COLO829 (cell line): Measurements from ENCODE around the gene ACSL4.
"Not testable (repeated sequence)": the region's sequence is repeated elsewhere in the genome, so short reads cannot be mapped to it uniquely, and the experiment has no call there.

Source experiments
- DNase-seq: peaks from one replicate; pipeline ENCODE4 v3.0.0; 2012; ENCODE audit warnings: low spot score

Gene ACSL4

DNA sequence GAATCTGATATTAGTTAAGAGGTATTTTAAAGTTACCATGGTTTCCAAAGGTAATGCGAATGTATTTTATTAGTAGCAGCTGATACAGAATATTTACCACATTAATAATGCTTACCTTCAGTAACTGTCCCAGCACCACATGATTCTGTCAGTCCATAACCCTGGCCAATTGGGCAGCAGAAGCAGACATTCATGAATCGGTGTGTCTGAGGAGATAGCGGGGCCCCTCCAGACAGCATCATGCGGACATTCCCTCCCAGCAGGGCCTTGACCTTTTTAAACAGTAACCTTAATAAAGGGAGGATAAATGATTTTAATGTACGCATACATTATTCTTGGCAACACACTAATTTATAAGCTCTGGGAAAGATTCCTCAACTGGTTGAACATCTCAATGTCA lies 65.1 kb downstream of the ACSL4 start:
- no peak for DNase-seq

GRCh38 chrX:109660435-109661143 lies 72.5 kb downstream of the ACSL4 start:
- no peak for DNase-seq

- no peak for DNase-seq
These were observed 74.7 kb downstream of the ACSL4 start for GRCh38 chrX:109658391-109658790.

GRCh38 chrX:109657364-109657763 lies 75.7 kb downstream of the ACSL4 start:
- not testable (repeated sequence) for DNase-seq

GRCh38 chrX:109656774-109657173 lies 76.3 kb downstream of the ACSL4 start:
- no peak for DNase-seq

GRCh38 chrX:109655502-109656201 lies 77.4 kb downstream of the ACSL4 start:
- DNase-seq: no peak

GRCh38 chrX:109654516-109655109 lies 78.4 kb downstream of the ACSL4 start:
- DNase-seq: no peak

GRCh38 chrX:109644671-109645070 lies 88.4 kb downstream of the ACSL4 start:
- not testable (repeated sequence) for DNase-seq

DNA sequence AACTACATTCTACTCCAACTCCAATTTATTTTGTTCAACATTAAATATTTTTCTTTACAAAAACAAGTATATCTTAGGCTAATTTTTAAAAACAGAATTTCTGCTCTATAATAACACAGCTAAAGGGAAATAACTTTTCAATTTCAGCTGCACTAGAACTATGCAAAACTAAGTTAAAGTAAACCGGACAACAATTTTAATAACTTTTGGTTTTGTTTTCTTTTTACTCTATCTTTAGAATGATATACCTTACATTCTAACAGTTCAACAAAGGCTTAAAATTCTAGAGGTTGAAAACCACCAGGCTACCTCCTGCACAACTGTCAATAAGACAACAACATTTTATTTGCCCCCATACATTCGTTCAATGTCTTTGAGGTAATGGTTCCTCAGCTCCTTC lies 89.4 kb downstream of the ACSL4 start:
- no peak for DNase-seq

- DNase-seq: no peak
These were observed 94.9 kb downstream of the ACSL4 start for GRCh38 chrX:109638158-109638557.

DNA sequence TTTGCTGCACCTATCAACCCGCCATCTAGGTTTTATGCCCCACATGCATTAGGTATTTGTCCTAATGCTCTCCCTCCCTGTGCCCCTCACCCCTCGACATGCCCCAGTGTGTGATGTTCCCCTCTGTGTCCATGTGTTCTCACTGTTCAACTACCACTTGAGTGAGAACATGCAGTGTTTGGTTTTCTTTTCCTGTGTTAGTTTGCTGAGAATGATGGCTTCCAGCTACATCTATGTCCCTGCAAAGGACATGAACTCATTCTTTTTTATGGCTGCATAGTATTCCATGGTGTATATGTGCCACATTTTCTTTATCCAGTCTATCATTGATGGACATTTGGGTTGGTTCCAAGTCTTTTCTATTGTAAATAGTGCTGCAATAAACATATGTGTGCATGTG lies 95.6 kb downstream of the ACSL4 start:
- DNase-seq: not testable (repeated sequence)

DNA sequence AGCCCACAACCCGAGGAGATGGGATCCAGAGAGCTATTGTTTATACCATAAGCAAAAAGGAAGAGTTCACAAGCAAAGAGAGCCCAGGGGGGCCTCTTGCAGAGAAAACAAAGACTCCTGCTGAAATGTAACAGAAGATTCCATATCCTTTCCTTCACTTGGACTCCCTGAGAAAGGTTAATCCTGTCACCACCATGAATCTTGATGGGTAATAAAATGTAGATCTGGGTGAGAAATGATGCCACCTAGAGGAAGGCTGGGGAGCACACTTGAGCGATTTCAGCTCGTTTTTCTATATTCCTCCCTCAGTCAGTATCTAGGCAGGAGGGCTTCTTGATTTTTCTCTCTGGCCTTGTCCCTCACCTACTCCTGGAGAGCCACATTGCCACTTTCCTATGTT lies 97.9 kb downstream of the ACSL4 start:
- peak; percentile 28 for DNase-seq

DNA sequence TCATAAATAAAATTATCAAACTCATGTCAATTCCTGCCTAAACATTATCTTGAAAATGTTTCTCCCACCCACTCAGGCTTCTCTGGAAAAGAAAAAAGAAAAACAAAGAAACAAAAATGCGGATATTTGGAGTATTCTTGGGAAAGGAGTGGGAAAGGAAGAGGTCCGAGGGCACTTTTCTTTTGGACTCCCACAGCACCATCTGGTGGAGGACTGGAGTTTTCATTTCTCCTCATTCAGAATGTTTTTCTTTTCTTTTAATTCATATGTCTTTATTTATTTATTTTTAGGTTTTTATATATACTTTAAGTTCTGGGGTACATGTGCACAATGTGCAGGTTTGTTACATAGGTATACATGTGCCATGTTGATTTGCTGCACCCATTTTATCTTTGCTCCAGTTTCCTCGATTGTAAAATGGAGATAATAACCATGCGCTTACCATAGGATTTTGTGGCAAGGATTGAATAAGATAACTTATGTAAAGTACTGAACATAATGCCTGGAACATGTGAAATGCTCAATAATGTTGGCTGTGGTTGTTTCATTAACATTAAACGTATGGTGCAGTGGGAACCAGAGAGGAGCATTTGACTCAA lies 100.1 kb downstream of the ACSL4 start:
- peak; percentile 37 for DNase-seq

- no peak for DNase-seq
These were observed 103.7 kb downstream of the ACSL4 start for GRCh38 chrX:109629310-109629709.

GRCh38 chrX:109626637-109627036 lies 106.4 kb downstream of the ACSL4 start:
- DNase-seq: no peak

- DNase-seq: no peak
These were observed 108.1 kb downstream of the ACSL4 start, which contains the start of gene KCNE5 for GRCh38 chrX:109624641-109625616. Gene KCNE5 (minus strand): TSS chrX:109625172. CDS start chrX:109625020, 152 bp downstream.

DNA sequence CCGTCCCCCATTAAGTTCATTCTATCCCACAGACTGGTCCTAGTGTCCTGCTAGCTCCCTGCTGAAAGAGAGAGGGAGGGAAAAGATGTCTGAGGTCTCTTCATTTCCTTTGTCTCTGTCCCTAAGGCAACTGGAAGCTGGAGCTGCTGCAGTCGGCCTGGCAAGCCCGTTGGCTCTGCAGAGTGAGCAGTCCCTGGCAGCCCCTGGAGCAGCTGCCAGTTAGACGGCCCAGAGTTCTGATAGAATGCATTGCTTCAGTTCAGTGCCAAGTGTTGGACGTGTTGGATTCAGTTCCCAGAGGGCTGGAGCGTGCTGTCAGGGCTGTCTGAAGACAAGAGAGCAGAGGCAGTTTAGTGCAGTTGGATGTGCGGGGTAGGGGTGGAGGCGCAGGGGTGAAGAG lies 109.1 kb downstream of the ACSL4 start:
- DNase-seq: no peak

DNA sequence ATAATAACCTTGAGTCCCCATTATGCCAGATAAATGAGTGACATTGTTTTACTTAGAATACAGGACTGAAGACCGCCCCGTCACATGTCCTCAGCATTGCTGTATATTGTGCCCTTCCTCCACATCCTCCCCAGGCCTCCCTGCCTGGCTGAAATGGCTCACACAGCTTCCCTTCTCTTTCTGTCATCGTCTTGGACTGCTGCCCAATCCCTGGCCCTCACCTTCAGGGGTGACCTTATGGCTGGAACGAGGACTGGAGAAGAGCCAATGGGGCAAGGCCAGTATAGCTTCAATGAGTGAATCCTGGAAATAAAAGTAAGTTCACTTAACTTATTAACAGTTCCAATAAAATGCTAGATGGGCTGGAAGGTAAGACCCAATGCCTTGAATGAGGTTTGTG lies 110.8 kb downstream of the ACSL4 start:
- no peak for DNase-seq

GRCh38 chrX:109619771-109620170 lies 113.3 kb downstream of the ACSL4 start:
- DNase-seq: no peak

- no peak for DNase-seq
These were observed 118.1 kb downstream of the ACSL4 start for GRCh38 chrX:109614951-109615350.

DNA sequence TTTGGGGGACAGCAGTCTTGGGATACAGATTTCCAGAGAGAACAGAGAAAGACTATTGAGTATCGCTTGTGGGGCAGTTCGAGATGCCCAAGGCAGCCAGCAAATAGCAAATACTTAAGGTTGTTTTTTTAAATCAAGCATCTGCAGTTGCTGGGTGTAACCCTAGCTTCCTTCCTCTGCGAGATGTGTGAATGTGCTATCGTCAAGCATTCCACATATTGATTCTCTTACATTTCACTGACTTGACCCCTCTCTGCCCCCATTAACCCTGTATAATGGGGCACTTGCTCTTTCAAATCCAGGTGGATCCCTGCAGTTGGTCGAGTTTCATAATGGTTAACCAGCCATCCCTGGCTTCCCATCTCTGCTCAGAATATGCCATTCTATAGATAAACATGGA lies 131.6 kb downstream of the ACSL4 start:
- DNase-seq: no peak

GRCh38 chrX:109600237-109600651 lies 132.8 kb downstream of the ACSL4 start:
- DNase-seq: no peak
